Stimulated activated CD8-positive, alpha-beta memory T cell treated with anti-CD3 and anti-CD28 coated beads, Interleukin-7, amount 100 ng/mL, for 24 hours (primary cell): ENCODE results near the gene CARD8.
"Not testable (repeated sequence)": the region's sequence is repeated elsewhere in the genome, so short reads cannot be mapped to it uniquely, and the experiment has no call there.

Experiments used
- DNase-seq: peaks from one replicate; pipeline ENCODE4 v3.0.0-alpha.2; 2020; ENCODE audit warnings: low read depth

CARD8 gene

GRCh38 chr19:48260359-48260714, 4.6 kb upstream of the CARD8 start:
- DNase-seq: not testable (repeated sequence)

- DNase-seq: not testable (repeated sequence)
Observed at GRCh38 chr19:48258992-48259391, 3.3 kb upstream of the CARD8 start.

- DNase-seq: no peak
Observed at GRCh38 chr19:48258350-48258749, 2.6 kb upstream of the CARD8 start.

GRCh38 chr19:48254529-48254970, 1.2 kb downstream of the CARD8 start:
- no peak for DNase-seq

- DNase-seq: no peak
Observed at GRCh38 chr19:48253999-48254398, 1.7 kb downstream of the CARD8 start.

GRCh38 chr19:48252609-48253008, 3.1 kb downstream of the CARD8 start:
- no peak for DNase-seq

- no peak for DNase-seq
Observed at GRCh38 chr19:48250290-48251025, 5.3 kb downstream of the CARD8 start.

GRCh38 chr19:48249502-48250014, 6.2 kb downstream of the CARD8 start:
- DNase-seq: peak; percentile 46

- DNase-seq: no peak
Observed at GRCh38 chr19:48248081-48248833, 7.5 kb downstream of the CARD8 start.

- no peak for DNase-seq
Observed at GRCh38 chr19:48247212-48247611, 8.5 kb downstream of the CARD8 start.

- no peak for DNase-seq
Observed at GRCh38 chr19:48246101-48246500, 9.6 kb downstream of the CARD8 start.

- no peak for DNase-seq
Observed at GRCh38 chr19:48244281-48244680, 11.4 kb downstream of the CARD8 start.

GRCh38 chr19:48241771-48242170, 13.9 kb downstream of the CARD8 start:
- DNase-seq: not testable (repeated sequence)

GRCh38 chr19:48239582-48240141, 16.1 kb downstream of the CARD8 start:
- DNase-seq: no peak

GRCh38 chr19:48239120-48239519, 16.6 kb downstream of the CARD8 start:
- no peak for DNase-seq

- no peak for DNase-seq
Observed at GRCh38 chr19:48237057-48237456, 18.7 kb downstream of the CARD8 start.

- DNase-seq: no peak
Observed at GRCh38 chr19:48230555-48231129, 25.1 kb downstream of the CARD8 start.

- DNase-seq: no peak
Observed at GRCh38 chr19:48221628-48222027, 34.1 kb downstream of the CARD8 start.

GRCh38 chr19:48220784-48221183, 34.9 kb downstream of the CARD8 start:
- not testable (repeated sequence) for DNase-seq

- no peak for DNase-seq
Observed at GRCh38 chr19:48218997-48219396, 36.7 kb downstream of the CARD8 start.

GRCh38 chr19:48216933-48217332, 38.8 kb downstream of the CARD8 start:
- no peak for DNase-seq

GRCh38 chr19:48213959-48214358, 41.8 kb downstream of the CARD8 start:
- no peak for DNase-seq

GRCh38 chr19:48210005-48210404, 45.7 kb downstream of the CARD8 start:
- DNase-seq: no peak
